SK-N-SH (cell line): Measurements from ENCODE around the gene PIGN. TPM values are rescaled to one million over a fixed set of nuclear protein-coding genes. Genes with fewer than 3 reads are reported as not detected.

Experiments used
- CTCF ChIA-PET: fragments of 300-600, 350-600 bp; formaldehyde crosslinking; extraction: SDS; loops from one replicate; lab custom pipeline; 2021; lab: Yijun Ruan, JAX
- POLR2A ChIA-PET: fragments of 350-600 bp; sonication (Branson Sonifier 250); formaldehyde crosslinking; extraction: SDS; loops from one replicate; lab custom pipeline; 2020; ENCODE audit warnings: antibody characterized with exemption, inconsistent platforms; lab: Yijun Ruan, JAX
- DNase-seq: peaks from one replicate; pipeline ENCODE4 v3.0.0; 2012
- H2AFZ ChIP-seq: fragments of 200-600 bp; sonication (generic); 2 replicates; pipeline ENCODE4 v1.8.1; 2016; ENCODE audit warnings: antibody characterized with exemption, mild to moderate bottlenecking, low read depth
- H3F3A ChIP-seq: fragments of 200-600 bp; sonication (generic); replicated peaks from 2 replicates; pipeline ENCODE3; 2016; ENCODE audit warnings: antibody characterized with exemption, mild to moderate bottlenecking; ENCODE audit not compliant: insufficient read depth
- H3K27ac ChIP-seq, 2 experiments: fragments of 200-500 bp in 1 of 2; fragments of 200-600 bp in 1 of 2; sonication (Bioruptor generic) in 1 of 2; sonication (generic), shearing (Covaris generic) in 1 of 2; 2 replicates each; pipeline versions ENCODE4 v1.5.1 to v1.6.1; 2014 to 2016; ENCODE audit warnings: low read depth in 2 of 2, inconsistent platforms in 1 of 2, low read length in 1 of 2, mild to moderate bottlenecking in 1 of 2, mixed read lengths in 1 of 2
- H3K27me3 ChIP-seq: fragments of 200-600 bp; sonication (generic), shearing (Covaris generic); 2 replicates; pipeline ENCODE4 v1.6.1; 2016; ENCODE audit warnings: mixed run types; ENCODE audit not compliant: insufficient read depth
- H3K36me3 ChIP-seq, 2 experiments: fragments of 200-500 bp in 1 of 2; fragments of 200-600 bp in 1 of 2; sonication (Bioruptor generic) in 1 of 2; sonication (generic) in 1 of 2; replicated peaks in 1 of 2; 2 replicates each; pipeline versions ENCODE3 to v1.5.1; 2014 to 2016; ENCODE audit warnings: low read length in 1 of 2, mild to moderate bottlenecking in 1 of 2; ENCODE audit not compliant: insufficient read depth in 2 of 2, control insufficient read depth in 1 of 2
- H3K4me1 ChIP-seq, 2 experiments: fragments of 200-500 bp in 1 of 2; fragments of 200-600 bp in 1 of 2; sonication (Bioruptor generic) in 1 of 2; sonication (generic), shearing (Covaris generic) in 1 of 2; 2 replicates each; pipeline versions ENCODE4 v1.5.1 to v1.6.1; 2014 to 2016; ENCODE audit warnings: low read depth in 1 of 2, low read length in 1 of 2, mixed run types in 1 of 2; ENCODE audit not compliant: insufficient read depth in 2 of 2, control insufficient read depth in 1 of 2
- H3K4me2 ChIP-seq: fragments of 200-600 bp; sonication (generic), shearing (Covaris generic); 2 replicates; pipeline ENCODE4 v1.6.1; 2017; ENCODE audit warnings: mixed run types
- H3K4me3 ChIP-seq, 2 experiments: fragments of 200-500 bp in 1 of 2; fragments of 200-600 bp in 1 of 2; sonication (Bioruptor generic) in 1 of 2; sonication (generic), shearing (Covaris generic) in 1 of 2; 2 replicates each; pipeline versions ENCODE4 v1.5.1 to v1.8.1; 2014 to 2016; ENCODE audit warnings: low read depth in 2 of 2, inconsistent platforms in 1 of 2, low read length in 1 of 2, mild to moderate bottlenecking in 1 of 2, mixed read lengths in 1 of 2, moderate library complexity in 1 of 2
- H3K79me2 ChIP-seq: fragments of 200-600 bp; sonication (generic); 2 replicates; pipeline ENCODE4 v1.8.1; 2017; ENCODE audit warnings: mild to moderate bottlenecking; ENCODE audit not compliant: insufficient read depth
- H3K9ac ChIP-seq: fragments of 200-600 bp; sonication (generic); 2 replicates; pipeline ENCODE4 v1.6.1; 2017; ENCODE audit warnings: mixed run types
- H3K9me2 ChIP-seq: fragments of 200-600 bp; sonication (generic); 2 replicates; pipeline ENCODE4 v1.6.1; 2017; ENCODE audit warnings: mixed run types
- H3K9me3 ChIP-seq: fragments of 200-600 bp; sonication (generic); 2 replicates; pipeline ENCODE4 v1.6.1; 2017; ENCODE audit warnings: mixed run types, mild to moderate bottlenecking, moderate library complexity
- H4K20me1 ChIP-seq: fragments of 200-600 bp; sonication (generic); 2 replicates; pipeline ENCODE4 v1.6.1; 2017; ENCODE audit warnings: mild to moderate bottlenecking, mixed run types; ENCODE audit not compliant: insufficient read depth
- ELF1 ChIP-seq: IDR thresholded peaks from 2 replicates; pipeline ENCODE4 v1.4.0; 2012
- EP300 ChIP-seq, 2 experiments: IDR thresholded peaks; 2 replicates each; pipeline versions ENCODE4 v1.4.0 to v1.6.1; 2012; ENCODE audit warnings: borderline replicate concordance in 1 of 2, low read depth in 1 of 2, low read length in 1 of 2
- EZH2phosphoT487 ChIP-seq: fragments of 200-600 bp; sonication (generic); IDR thresholded peaks from 2 replicates; pipeline ENCODE4 v1.6.1; 2017; ENCODE audit warnings: low read depth, mixed run types, mild to moderate bottlenecking, antibody characterized with exemption, moderate library complexity, borderline replicate concordance
- FOXJ3 ChIP-seq: sonication (generic); formaldehyde crosslinking; IDR thresholded peaks from 2 replicates; pipeline ENCODE4 v1.5.1; 2020; ENCODE audit warnings: mild to moderate bottlenecking, missing genetic modification reagents
- MEF2A ChIP-seq: IDR thresholded peaks from 2 replicates; pipeline ENCODE4 v1.4.0; 2012; ENCODE audit warnings: low read depth, borderline replicate concordance
- NFIC ChIP-seq: IDR thresholded peaks from 2 replicates; pipeline ENCODE4 v1.4.0; 2012; ENCODE audit warnings: borderline replicate concordance
- RFX5 ChIP-seq: IDR thresholded peaks from 2 replicates; pipeline ENCODE4 v1.6.1; 2012; ENCODE audit warnings: mild to moderate bottlenecking, improper control_type of control experiment, low read length
- SIN3A ChIP-seq: IDR thresholded peaks from 2 replicates; pipeline ENCODE4 v1.6.1; 2012; ENCODE audit warnings: low read depth, mild to moderate bottlenecking, low read length, moderate library complexity, borderline replicate concordance
- SMC3 ChIP-seq: IDR thresholded peaks from 2 replicates; pipeline ENCODE4 v1.6.1; 2012; ENCODE audit warnings: low read depth, low read length, improper control_type of control experiment
- TAF1 ChIP-seq: IDR thresholded peaks from 2 replicates; pipeline ENCODE4 v1.6.1; 2012; ENCODE audit warnings: low read depth, mild to moderate bottlenecking, low read length, moderate library complexity, borderline replicate concordance
- TCF12 ChIP-seq: IDR thresholded peaks from 2 replicates; pipeline ENCODE4 v1.4.0; 2012
- YY1 ChIP-seq: IDR thresholded peaks from 2 replicates; pipeline ENCODE4 v1.4.0; 2012; ENCODE audit warnings: low read depth, mild to moderate bottlenecking
- WGBS: methylation state at CpG from one replicate; pipeline ENCODE4 v1.1.6; 2017; ENCODE audit warnings: low lambda C conversion rate; 5-methylcytosine and 5-hydroxymethylcytosine counted together
- polyA plus RNA-seq, 3 experiments: library from polyadenylated mRNA; depleted of rRNA; stranded (reverse); fragments of >200 nt; gene quantifications; 2 replicates each; pipeline ENCODE4 v1.2.3, GENCODE V29; 2012
- TF ChIP-seq, protein P1 (sequence below): IDR thresholded peaks from 2 replicates; pipeline ENCODE4; 2012
- TF ChIP-seq, protein P2 (sequence below): fragments of 150-350 bp; IDR thresholded peaks from 2 replicates; pipeline ENCODE4 v1.6.1; 2017; ENCODE audit warnings: antibody characterized with exemption, low read length, low read depth, borderline replicate concordance
- TF ChIP-seq, protein P3 (sequence below): IDR thresholded peaks from 2 replicates; pipeline ENCODE4 v1.4.0; 2012; ENCODE audit warnings: low read depth, borderline replicate concordance
- TF ChIP-seq, protein P4 (sequence below): IDR thresholded peaks from 2 replicates; pipeline ENCODE4 v1.4.0; 2012; ENCODE audit warnings: low read depth
- TF ChIP-seq, protein P5 (sequence below): fragments of 150-350 bp; IDR thresholded peaks from 2 replicates; pipeline ENCODE4 v1.6.1; 2016; ENCODE audit warnings: mild to moderate bottlenecking, low read depth, low read length

Gene PIGN
- polyA plus RNA-seq, 1 of the 3 experiments (the other 2 are of a cell fraction) = 6.1 TPM

DNA sequence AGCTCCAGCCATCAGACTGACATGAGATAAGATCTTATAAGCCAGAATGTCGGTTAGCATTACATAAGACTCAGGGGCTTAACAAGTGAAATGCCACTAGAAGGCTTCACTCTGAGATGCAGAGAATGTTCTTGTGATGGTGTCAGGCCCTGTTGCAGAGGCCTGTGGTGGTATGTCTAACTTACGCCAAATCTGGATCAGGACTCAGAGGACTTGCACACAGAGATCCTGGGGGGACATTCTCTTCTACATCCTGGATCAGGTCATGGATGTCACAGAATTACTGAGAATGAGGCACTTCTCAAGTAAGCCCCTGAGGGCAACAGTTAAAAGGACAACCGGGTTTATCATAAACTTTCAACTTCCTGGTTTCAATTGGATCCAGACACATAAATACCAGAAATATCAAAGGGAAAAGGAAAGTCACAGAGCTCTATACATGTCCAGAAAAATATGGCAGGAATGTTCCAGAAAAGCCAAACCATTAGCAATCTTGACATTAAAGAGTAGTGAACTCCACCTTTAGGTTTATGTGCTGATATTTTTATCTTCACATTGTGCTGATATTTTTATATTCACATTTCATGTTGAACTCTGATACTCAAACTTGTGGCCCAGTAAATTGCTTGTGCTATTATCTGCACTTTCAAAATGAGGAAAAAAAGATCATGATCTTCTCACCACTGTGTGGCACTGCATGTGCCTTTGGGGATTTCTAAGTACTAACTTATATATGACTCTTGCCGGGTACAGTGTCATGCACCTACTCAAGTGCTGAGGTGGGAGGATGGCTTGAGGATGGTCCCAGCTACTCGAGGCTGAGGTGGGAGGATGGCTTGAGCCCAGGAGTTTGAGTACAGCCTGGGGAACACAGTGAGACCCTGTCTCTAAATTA, 156.5 kb downstream of the PIGN start:
- H3K4me3 ChIP-seq = no peak overlapping the region
- no peak for TF ChIP-seq MEF2A
- no peak for TF ChIP-seq YY1
- TF ChIP-seq, protein P1, sequence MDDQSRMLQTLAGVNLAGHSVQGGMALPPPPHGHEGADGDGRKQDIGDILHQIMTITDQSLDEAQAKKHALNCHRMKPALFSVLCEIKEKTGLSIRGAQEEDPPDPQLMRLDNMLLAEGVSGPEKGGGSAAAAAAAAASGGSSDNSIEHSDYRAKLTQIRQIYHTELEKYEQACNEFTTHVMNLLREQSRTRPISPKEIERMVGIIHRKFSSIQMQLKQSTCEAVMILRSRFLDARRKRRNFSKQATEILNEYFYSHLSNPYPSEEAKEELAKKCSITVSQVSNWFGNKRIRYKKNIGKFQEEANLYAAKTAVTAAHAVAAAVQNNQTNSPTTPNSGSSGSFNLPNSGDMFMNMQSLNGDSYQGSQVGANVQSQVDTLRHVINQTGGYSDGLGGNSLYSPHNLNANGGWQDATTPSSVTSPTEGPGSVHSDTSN = peak; percentile 31; the same call in 1 of the 2 replicates
- TF ChIP-seq, protein P2, sequence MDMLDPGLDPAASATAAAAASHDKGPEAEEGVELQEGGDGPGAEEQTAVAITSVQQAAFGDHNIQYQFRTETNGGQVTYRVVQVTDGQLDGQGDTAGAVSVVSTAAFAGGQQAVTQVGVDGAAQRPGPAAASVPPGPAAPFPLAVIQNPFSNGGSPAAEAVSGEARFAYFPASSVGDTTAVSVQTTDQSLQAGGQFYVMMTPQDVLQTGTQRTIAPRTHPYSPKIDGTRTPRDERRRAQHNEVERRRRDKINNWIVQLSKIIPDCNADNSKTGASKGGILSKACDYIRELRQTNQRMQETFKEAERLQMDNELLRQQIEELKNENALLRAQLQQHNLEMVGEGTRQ = no peak
- TF ChIP-seq, protein P3, sequence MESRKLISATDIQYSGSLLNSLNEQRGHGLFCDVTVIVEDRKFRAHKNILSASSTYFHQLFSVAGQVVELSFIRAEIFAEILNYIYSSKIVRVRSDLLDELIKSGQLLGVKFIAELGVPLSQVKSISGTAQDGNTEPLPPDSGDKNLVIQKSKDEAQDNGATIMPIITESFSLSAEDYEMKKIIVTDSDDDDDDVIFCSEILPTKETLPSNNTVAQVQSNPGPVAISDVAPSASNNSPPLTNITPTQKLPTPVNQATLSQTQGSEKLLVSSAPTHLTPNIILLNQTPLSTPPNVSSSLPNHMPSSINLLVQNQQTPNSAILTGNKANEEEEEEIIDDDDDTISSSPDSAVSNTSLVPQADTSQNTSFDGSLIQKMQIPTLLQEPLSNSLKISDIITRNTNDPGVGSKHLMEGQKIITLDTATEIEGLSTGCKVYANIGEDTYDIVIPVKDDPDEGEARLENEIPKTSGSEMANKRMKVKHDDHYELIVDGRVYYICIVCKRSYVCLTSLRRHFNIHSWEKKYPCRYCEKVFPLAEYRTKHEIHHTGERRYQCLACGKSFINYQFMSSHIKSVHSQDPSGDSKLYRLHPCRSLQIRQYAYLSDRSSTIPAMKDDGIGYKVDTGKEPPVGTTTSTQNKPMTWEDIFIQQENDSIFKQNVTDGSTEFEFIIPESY = no peak
- TF ChIP-seq, protein P4, sequence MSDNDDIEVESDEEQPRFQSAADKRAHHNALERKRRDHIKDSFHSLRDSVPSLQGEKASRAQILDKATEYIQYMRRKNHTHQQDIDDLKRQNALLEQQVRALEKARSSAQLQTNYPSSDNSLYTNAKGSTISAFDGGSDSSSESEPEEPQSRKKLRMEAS = no peak
- no peak for TF ChIP-seq EZH2phosphoT487
- 0 out of 2 replicates have a peak, but pooled peaks have one; percentile 30 for TF ChIP-seq TCF12
- 0 out of 4 replicates have a peak, but pooled peaks of 1 of the 2 experiments have one; percentile 13 for TF ChIP-seq EP300 (IDR thresholded peaks at IDR 0.05; ENCODE audit: borderline replicate concordance in 1 of 2, low read depth in 1 of 2, low read length in 1 of 2)
- no peak for TF ChIP-seq SIN3A
- TF ChIP-seq, protein P5, sequence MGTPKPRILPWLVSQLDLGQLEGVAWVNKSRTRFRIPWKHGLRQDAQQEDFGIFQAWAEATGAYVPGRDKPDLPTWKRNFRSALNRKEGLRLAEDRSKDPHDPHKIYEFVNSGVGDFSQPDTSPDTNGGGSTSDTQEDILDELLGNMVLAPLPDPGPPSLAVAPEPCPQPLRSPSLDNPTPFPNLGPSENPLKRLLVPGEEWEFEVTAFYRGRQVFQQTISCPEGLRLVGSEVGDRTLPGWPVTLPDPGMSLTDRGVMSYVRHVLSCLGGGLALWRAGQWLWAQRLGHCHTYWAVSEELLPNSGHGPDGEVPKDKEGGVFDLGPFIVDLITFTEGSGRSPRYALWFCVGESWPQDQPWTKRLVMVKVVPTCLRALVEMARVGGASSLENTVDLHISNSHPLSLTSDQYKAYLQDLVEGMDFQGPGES = no peak
- no peak for TF ChIP-seq NFIC
- no peak for TF ChIP-seq RFX5
- TF ChIP-seq FOXJ3 (CRISPR knock-in tag) = no peak
- no peak for TF ChIP-seq SMC3
- TF ChIP-seq ELF1 = peak; percentile 13; the same call in 1 of the 2 replicates
- no peak for TF ChIP-seq TAF1
- H3K9me3 ChIP-seq = no peaks in the 10 kb centered on the region
- H3K79me2 ChIP-seq = no peaks in the 10 kb centered on the region
- ChIA-PET CTCF (interaction anchor here (1.5 kb wide), 1 partner anchor 101 kb away, joined by 3 read pairs; no protein-coding TSS in a partner anchor), POLR2A (no interaction called here)
- peaks cover 0 to 6% of the 10 kb centered on the region in 2 experiments; a peak in 1 of 4 replicates for H3K4me1 ChIP-seq
- 48% methylated on average over 5 of the region's 5 CpGs for WGBS
- no peaks in the 10 kb centered on the region for H3K9me2 ChIP-seq
- no peak overlapping the region for H3K4me2 ChIP-seq
- H3K9ac ChIP-seq = no peak overlapping the region
- no peaks in the 10 kb centered on the region for H3K36me3 ChIP-seq
- H3K27ac ChIP-seq = peak overlapping the region; percentile 42 to 60; a peak in 2 of 4 replicates
- peak overlapping the region; percentile 43; the same call in 1 of the 2 replicates for H2AFZ ChIP-seq
- H4K20me1 ChIP-seq = no peaks in the 10 kb centered on the region
- peak; percentile 10 for DNase-seq
- no peaks in the 10 kb centered on the region for H3F3A ChIP-seq
- H3K27me3 ChIP-seq = no peaks in the 10 kb centered on the region
